ENCODE measurements around the gene CDK14.

DNA sequence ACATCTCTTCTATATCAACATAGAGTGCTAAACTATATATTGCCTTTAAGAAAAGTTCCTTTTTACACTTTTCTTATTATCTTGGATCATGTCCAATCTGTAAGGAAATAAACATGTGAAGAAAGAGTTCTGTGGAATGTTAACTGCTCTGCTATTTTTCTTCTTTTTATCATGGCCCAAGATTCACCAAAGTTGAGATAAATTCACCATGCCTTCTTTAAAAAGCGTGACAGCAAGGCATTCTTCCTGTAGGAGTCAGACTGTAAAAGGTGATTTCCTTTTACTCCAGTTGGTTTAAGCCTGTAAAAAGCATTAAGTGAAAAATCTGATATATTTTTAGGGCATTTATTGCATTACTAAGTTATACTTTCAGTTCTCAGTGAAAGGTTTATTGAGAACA lies 502.4 kb downstream of the CDK14 start:
- TF ChIP-seq EZH2 (IDR thresholded peaks at IDR 0.05; ENCODE audit: borderline replicate concordance, insufficient read depth, low read depth, low read length, poor library complexity, severe bottlenecking): no peak
- TF ChIP-seq, protein P1, sequence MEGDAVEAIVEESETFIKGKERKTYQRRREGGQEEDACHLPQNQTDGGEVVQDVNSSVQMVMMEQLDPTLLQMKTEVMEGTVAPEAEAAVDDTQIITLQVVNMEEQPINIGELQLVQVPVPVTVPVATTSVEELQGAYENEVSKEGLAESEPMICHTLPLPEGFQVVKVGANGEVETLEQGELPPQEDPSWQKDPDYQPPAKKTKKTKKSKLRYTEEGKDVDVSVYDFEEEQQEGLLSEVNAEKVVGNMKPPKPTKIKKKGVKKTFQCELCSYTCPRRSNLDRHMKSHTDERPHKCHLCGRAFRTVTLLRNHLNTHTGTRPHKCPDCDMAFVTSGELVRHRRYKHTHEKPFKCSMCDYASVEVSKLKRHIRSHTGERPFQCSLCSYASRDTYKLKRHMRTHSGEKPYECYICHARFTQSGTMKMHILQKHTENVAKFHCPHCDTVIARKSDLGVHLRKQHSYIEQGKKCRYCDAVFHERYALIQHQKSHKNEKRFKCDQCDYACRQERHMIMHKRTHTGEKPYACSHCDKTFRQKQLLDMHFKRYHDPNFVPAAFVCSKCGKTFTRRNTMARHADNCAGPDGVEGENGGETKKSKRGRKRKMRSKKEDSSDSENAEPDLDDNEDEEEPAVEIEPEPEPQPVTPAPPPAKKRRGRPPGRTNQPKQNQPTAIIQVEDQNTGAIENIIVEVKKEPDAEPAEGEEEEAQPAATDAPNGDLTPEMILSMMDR (IDR thresholded peaks at IDR 0.05): no peak
